Mesenchymal stem cell (in vitro differentiated cells and primary cell): Measurements from ENCODE around the gene MRNIP. TPM values are rescaled to one million over a fixed set of nuclear protein-coding genes. Genes with fewer than 3 reads are reported as not detected.

Experiments
- DNase-seq: peaks from one replicate; pipeline ENCODE4 v3.0.0-alpha.2; 2013
- H2AFZ ChIP-seq: one replicate; pipeline ENCODE4 v1.6.1; 2013; ENCODE audit warnings: low read depth, mild to moderate bottlenecking, control low read depth, inconsistent platforms, low read length, moderate library complexity
- H2AK5ac ChIP-seq: 2 replicates; pipeline ENCODE4 v1.6.1; 2013; ENCODE audit warnings: low read length, moderate library complexity, mild to moderate bottlenecking, inconsistent platforms; ENCODE audit not compliant: severe bottlenecking
- H2BK120ac ChIP-seq: one replicate; pipeline ENCODE4 v1.6.1; 2013; ENCODE audit warnings: low read depth, mild to moderate bottlenecking, inconsistent platforms, low read length, moderate library complexity
- H2BK12ac ChIP-seq, 2 experiments: one replicate each; pipeline ENCODE4 v1.6.1; 2013; ENCODE audit warnings: inconsistent platforms in 2 of 2, low read length in 2 of 2, mild to moderate bottlenecking in 2 of 2, moderate library complexity in 2 of 2, control low read depth in 1 of 2
- H2BK15ac ChIP-seq: one replicate; pipeline ENCODE4 v1.6.1; 2013; ENCODE audit warnings: mild to moderate bottlenecking, low read depth, inconsistent platforms; ENCODE audit not compliant: poor library complexity, severe bottlenecking
- H2BK5ac ChIP-seq: 2 replicates; pipeline ENCODE4 v1.6.1; 2013; ENCODE audit warnings: low read depth, mild to moderate bottlenecking, low read length, control low read depth, inconsistent platforms; ENCODE audit not compliant: poor library complexity, severe bottlenecking
- H3K14ac ChIP-seq, 2 experiments: one replicate each; pipeline ENCODE4 v1.6.1; 2013; ENCODE audit warnings: inconsistent platforms in 2 of 2, low read length in 2 of 2, control low read depth in 1 of 2, mild to moderate bottlenecking in 1 of 2, moderate library complexity in 1 of 2
- H3K18ac ChIP-seq, 2 experiments: one replicate each; pipeline ENCODE4 v1.6.1; 2013; ENCODE audit warnings: inconsistent platforms in 2 of 2, low read length in 2 of 2, control low read depth in 1 of 2, low read depth in 1 of 2, mild to moderate bottlenecking in 1 of 2
- H3K23ac ChIP-seq, 2 experiments: one replicate each; pipeline ENCODE4 v1.6.1; 2013; ENCODE audit warnings: inconsistent platforms in 2 of 2, low read length in 2 of 2, mild to moderate bottlenecking in 2 of 2, moderate library complexity in 2 of 2, control low read depth in 1 of 2
- H3K27ac ChIP-seq: 2 replicates; pipeline ENCODE4 v1.5.1; 2013; ENCODE audit warnings: mild to moderate bottlenecking, moderate library complexity, low read length, control low read depth, inconsistent platforms; ENCODE audit not compliant: poor library complexity, severe bottlenecking
- H3K27me3 ChIP-seq, 2 experiments: 2 replicates each; pipeline versions ENCODE4 v1.6.1 to v1.7.0; 2013; ENCODE audit warnings: low read length in 2 of 2, mild to moderate bottlenecking in 2 of 2, moderate library complexity in 2 of 2, control low read depth in 1 of 2, inconsistent platforms in 1 of 2; ENCODE audit not compliant: control insufficient read depth in 1 of 2, insufficient read depth in 1 of 2
- H3K36me3 ChIP-seq, 2 experiments: 2 replicates each; pipeline versions ENCODE4 v1.6.1 to v1.7.0; 2013; ENCODE audit warnings: low read length in 2 of 2, control low read depth in 1 of 2, inconsistent platforms in 1 of 2, low read depth in 1 of 2, mild to moderate bottlenecking in 1 of 2; ENCODE audit not compliant: insufficient read depth in 2 of 2, control insufficient read depth in 1 of 2
- H3K4ac ChIP-seq, 2 experiments: one replicate each; pipeline ENCODE4 v1.6.1; 2013; ENCODE audit warnings: inconsistent platforms in 2 of 2, low read length in 2 of 2, mild to moderate bottlenecking in 2 of 2, moderate library complexity in 2 of 2, control low read depth in 1 of 2, low read depth in 1 of 2
- H3K4me1 ChIP-seq: 2 replicates; pipeline ENCODE4 v1.6.1; 2013; ENCODE audit warnings: low read depth, low read length, control low read depth; ENCODE audit not compliant: control insufficient read depth, insufficient read depth
- H3K4me2 ChIP-seq: 2 replicates; pipeline ENCODE4 v1.6.1; 2013; ENCODE audit warnings: low read length, mild to moderate bottlenecking, inconsistent platforms; ENCODE audit not compliant: poor library complexity, severe bottlenecking
- H3K4me3 ChIP-seq, 2 experiments: 2 replicates each; pipeline versions ENCODE4 v1.5.1 to v1.7.0; 2013; ENCODE audit warnings: low read length in 2 of 2, mild to moderate bottlenecking in 2 of 2, control low read depth in 1 of 2, low read depth in 1 of 2; ENCODE audit not compliant: insufficient read depth in 1 of 2
- H3K79me1 ChIP-seq: replicated peaks from 2 replicates; pipeline ENCODE4 v1.6.1; 2013; ENCODE audit warnings: mild to moderate bottlenecking, control low read depth, low read length, inconsistent platforms; ENCODE audit not compliant: poor library complexity, severe bottlenecking
- H3K9ac ChIP-seq: 2 replicates; pipeline ENCODE4 v1.7.0; 2013; ENCODE audit warnings: mild to moderate bottlenecking, low read length, moderate library complexity
- H3K9me3 ChIP-seq: 2 replicates; pipeline ENCODE4 v1.7.0; 2013; ENCODE audit warnings: mild to moderate bottlenecking, low read length; ENCODE audit not compliant: control insufficient read depth
- H4K8ac ChIP-seq: one replicate; pipeline ENCODE4 v1.6.1; 2013; ENCODE audit warnings: inconsistent platforms, mild to moderate bottlenecking, low read length, moderate library complexity
- H4K91ac ChIP-seq: one replicate; pipeline ENCODE4 v1.6.1; 2013; ENCODE audit warnings: mild to moderate bottlenecking, low read length, inconsistent platforms
- WGBS: methylation state at CpG from one replicate; pipeline ENCODE4 v1.1.7; 2013; ENCODE audit warnings: mixed read lengths; 5-methylcytosine and 5-hydroxymethylcytosine counted together
- polyA plus RNA-seq, 2 experiments: library from polyadenylated mRNA; stranded (reverse); fragments of 200-250 nt; gene quantifications; one replicate each; pipeline ENCODE4 v1.2.3, GENCODE V29; 2013

The MRNIP gene
- polyA plus RNA-seq (2013, experiment 1 of 2): 9.7 TPM
- polyA plus RNA-seq (2013, experiment 2 of 2): 10.7 TPM

- no peaks in the 10 kb centered on the region for H3K27me3 ChIP-seq
- H2BK12ac ChIP-seq: no peak within 1 kb of the TSS
- H3K79me1 ChIP-seq: peaks cover 30% of the 10 kb centered on the region
- peak within 1 kb of the TSS; percentile 62 to 91 for H3K14ac ChIP-seq
- peak within 1 kb of the TSS; percentile 94 to 100 for H3K18ac ChIP-seq
- peak within 1 kb of the TSS; percentile 90 for H4K91ac ChIP-seq
- H3K9ac ChIP-seq: peak within 1 kb of the TSS; percentile 97
- H3K23ac ChIP-seq: peak within 1 kb of the TSS in 1 of 2 experiments; percentile 90
- no peaks in the 10 kb centered on the region for H3K9me3 ChIP-seq
- H3K4me3 ChIP-seq: peak within 1 kb of the TSS; percentile 72 to 98
- peak within 1 kb of the TSS; percentile 39 for H2BK15ac ChIP-seq
- H2AFZ ChIP-seq: peak within 1 kb of the TSS; percentile 84
- H3K4ac ChIP-seq: peak within 1 kb of the TSS; percentile 92 to 97
- 0% methylated on average over 74 of the region's 90 CpGs for WGBS
- peaks cover 8% of the 10 kb centered on the region for H3K4me1 ChIP-seq
- peak; percentile 96 for DNase-seq
- peaks cover 25 to 27% of the 10 kb centered on the region in 2 experiments for H3K36me3 ChIP-seq
- H2AK5ac ChIP-seq: no peak within 1 kb of the TSS
- H2BK5ac ChIP-seq: no peak within 1 kb of the TSS
- peak within 1 kb of the TSS; percentile 90 for H3K4me2 ChIP-seq
- H2BK120ac ChIP-seq: peak within 1 kb of the TSS; percentile 80
- peak within 1 kb of the TSS; percentile 68 for H3K27ac ChIP-seq
- peak within 1 kb of the TSS; percentile 92 for H4K8ac ChIP-seq
Observed at GRCh38 chr5:179858586-179859427, at the start of gene MRNIP. TSS of gene MRNIP (minus strand) at chr5:179858817. CDS start at chr5:179858796, 21 bp downstream.

- Histone ChIP-seq H2BK15ac (peak within 1 kb of the TSS; percentile 95), H3K9me3 (no peaks in the 10 kb centered on the region), H3K27ac (peak within 1 kb of the TSS; percentile 64), H3K4me1 (peaks cover 20% of the 10 kb centered on the region), H2AK5ac (no peak within 1 kb of the TSS), H3K4me3 (peak within 1 kb of the TSS; percentile 92 to 96), H2AFZ (peak within 1 kb of the TSS; percentile 97), H3K4ac (peak within 1 kb of the TSS; percentile 65 to 84), H2BK5ac (no peak within 1 kb of the TSS), H4K91ac (peak within 1 kb of the TSS; percentile 86), H4K8ac (peak within 1 kb of the TSS; percentile 97), H3K9ac (peak within 1 kb of the TSS; percentile 89), H3K4me2 (peak within 1 kb of the TSS; percentile 93), H3K18ac (peak within 1 kb of the TSS; percentile 92 to 99), H3K27me3 (no peaks in the 10 kb centered on the region), H3K79me1 (peaks cover 22% of the 10 kb centered on the region), H3K14ac (peak within 1 kb of the TSS; percentile 98 to 99), H3K36me3 (peaks cover 22 to 29% of the 10 kb centered on the region in 2 experiments), H3K23ac (peak within 1 kb of the TSS in 1 of 2 experiments; percentile 68), H2BK12ac (peak within 1 kb of the TSS in 1 of 2 experiments; percentile 54), H2BK120ac (peak within 1 kb of the TSS; percentile 92)
- peak; percentile 62 for DNase-seq
- WGBS: 10% methylated on average over 51 of the region's 105 CpGs
Observed at GRCh38 chr5:179907556-179908324, 49.1 kb upstream of the MRNIP start, which contains the start of gene TBC1D9B. TSS of gene TBC1D9B (minus strand) at chr5:179907897. CDS start at chr5:179907821, 76 bp downstream.

- Histone ChIP-seq H4K91ac (peak overlapping the region; percentile 45), H2AK5ac (no peak overlapping the region), H3K4ac (peak overlapping the region; percentile 13 to 84), H4K8ac (peak overlapping the region; percentile 62), H3K4me2 (peak overlapping the region; percentile 93), H3K9me3 (no peaks in the 10 kb centered on the region), H2AFZ (peak overlapping the region; percentile 80), H2BK12ac (no peak overlapping the region), H3K27me3 (no peaks in the 10 kb centered on the region), H3K79me1 (peaks cover 30% of the 10 kb centered on the region), H3K23ac (no peak overlapping the region), H3K36me3 (peaks cover 29 to 36% of the 10 kb centered on the region in 2 experiments), H2BK15ac (no peak overlapping the region), H3K27ac (peak overlapping the region; percentile 64), H2BK5ac (no peak overlapping the region), H3K14ac (peak overlapping the region; percentile 53 to 98), H3K4me1 (peaks cover 20% of the 10 kb centered on the region), H3K9ac (peak overlapping the region; percentile 89), H3K18ac (peak overlapping the region; percentile 55 to 99), H3K4me3 (peak overlapping the region; percentile 92 to 96), H2BK120ac (peak overlapping the region; percentile 92)
- 23% methylated on average over 45 of the region's 50 CpGs for WGBS
- DNase-seq: peak; percentile 28
Observed at GRCh38 chr5:179906795-179907555, 48.4 kb upstream of the MRNIP start.
